GM12878 (cell line): ENCODE measurements around the gene NUB1. TPM values are rescaled to one million over a fixed set of nuclear protein-coding genes. Genes with fewer than 3 reads are reported as not detected.

Experiments used
- ATAC-seq: fragments of 200-7000 bp; cut with Tn5 transposase; 3 replicates; pipeline ENCODE4 v1.9.1; 2020; ENCODE audit warnings: mild to moderate bottlenecking, moderate library complexity
- BruUV-seq: library from RNA; stranded (reverse); fragments of 400-500 nt; replicated peaks from 2 replicates; lab custom pipeline; 2021; lab: Mats Ljungman, UMichigan
- CTCF ChIA-PET: fragments of 300-600 bp; sonication (Branson Sonifier 250); formaldehyde crosslinking; extraction: SDS; loops from one replicate; lab custom pipeline; 2021; ENCODE audit warnings: inconsistent platforms; lab: Yijun Ruan, JAX
- POLR2A ChIA-PET: fragments of 350-600 bp; formaldehyde crosslinking; extraction: SDS; loops from one replicate; lab custom pipeline; 2021; ENCODE audit warnings: inconsistent platforms; lab: Charles Lee
- RAD21 ChIA-PET: fragments of 300-600 bp; sonication (Branson Sonifier 250); formaldehyde crosslinking; loops from one replicate; lab custom pipeline; 2023; ENCODE audit warnings: antibody characterized with exemption; ENCODE audit not compliant: unreplicated experiment; lab: Charles Lee
- SMC1A ChIA-PET: fragments of 300-600 bp; sonication (Branson Sonifier 250); formaldehyde crosslinking; loops from one replicate; lab custom pipeline; 2023; ENCODE audit not compliant: unreplicated experiment, uncharacterized antibody; lab: Charles Lee
- DNase-seq: peaks from one replicate; pipeline ENCODE4 v3.0.0-alpha.2; 2011; ENCODE audit warnings: low read depth, low spot score
- FAIRE-seq: peaks from 3 replicates; lab custom pipeline; 2011; peaks lifted over from hg19 to GRCh38; lab: Jason Lieb, UNC
- H2AFZ ChIP-seq: 2 replicates; pipeline ENCODE4 v1.6.0; 2011; ENCODE audit warnings: low read depth, low read length, control low read depth; ENCODE audit not compliant: control insufficient read depth
- H3K27ac ChIP-seq: 2 replicates; pipeline ENCODE4 v1.5.1; 2011; ENCODE audit warnings: control low read depth; ENCODE audit not compliant: control insufficient read depth, insufficient read depth
- H3K27me3 ChIP-seq, 2 experiments: replicated peaks in 1 of 2; 2 replicates each; pipeline versions ENCODE4 v1.6.0 to v1.6.1; 2011; ENCODE audit warnings: low read length in 1 of 2; ENCODE audit not compliant: control insufficient read depth in 2 of 2, insufficient read depth in 2 of 2
- H3K36me3 ChIP-seq, 2 experiments: 2 replicates each; pipeline ENCODE4 v1.5.1; 2011; ENCODE audit warnings: low read length in 1 of 2; ENCODE audit not compliant: control insufficient read depth in 2 of 2, insufficient read depth in 2 of 2
- H3K4me1 ChIP-seq: 2 replicates; pipeline ENCODE4 v1.6.1; 2011; ENCODE audit warnings: mild to moderate bottlenecking, low read length, moderate library complexity, mixed read lengths; ENCODE audit not compliant: control insufficient read depth, insufficient read depth
- H3K4me2 ChIP-seq: 2 replicates; pipeline ENCODE4 v1.6.0; 2011; ENCODE audit warnings: control low read depth; ENCODE audit not compliant: control insufficient read depth, insufficient read depth
- H3K4me3 ChIP-seq: fragments of 200-600 bp; sonication (generic); 2 replicates; pipeline ENCODE4 v1.5.1; 2016
- H3K79me2 ChIP-seq: 2 replicates; pipeline ENCODE4 v1.6.0; 2011; ENCODE audit warnings: low read length; ENCODE audit not compliant: control insufficient read depth, insufficient read depth
- H3K9ac ChIP-seq: 2 replicates; pipeline ENCODE4 v1.8.0; 2011; ENCODE audit warnings: low read length, control low read depth, mixed read lengths; ENCODE audit not compliant: control insufficient read depth, insufficient read depth
- H3K9me3 ChIP-seq: replicated peaks from 3 replicates; pipeline ENCODE4 v1.5.1; 2011; ENCODE audit warnings: mild to moderate bottlenecking, low read length; ENCODE audit not compliant: control insufficient read depth, insufficient read depth
- H4K20me1 ChIP-seq: 2 replicates; pipeline ENCODE4 v1.6.0; 2011; ENCODE audit not compliant: control insufficient read depth, insufficient read depth
- ETV6 ChIP-seq, 2 experiments: fragments of 450-650 bp in 1 of 2; IDR thresholded peaks in 1 of 2; conservative IDR thresholded peaks in 1 of 2; 2 replicates each; pipeline ENCODE4 v1.6.1; 2014; ENCODE audit warnings: antibody characterized with exemption in 1 of 2, borderline replicate concordance in 1 of 2, low read depth in 1 of 2, mild to moderate bottlenecking in 1 of 2, moderate library complexity in 1 of 2
- KLF5 ChIP-seq: fragments of 450-650 bp; IDR thresholded peaks from 2 replicates; pipeline ENCODE4 v1.6.1; 2014; ENCODE audit warnings: mild to moderate bottlenecking; ENCODE audit not compliant: partially characterized antibody
- NKRF ChIP-seq: fragments of 450-650 bp; conservative IDR thresholded peaks from 2 replicates; pipeline ENCODE4 v1.6.1; 2017; ENCODE audit warnings: mild to moderate bottlenecking, moderate library complexity
- NR2C2 ChIP-seq: IDR thresholded peaks from 2 replicates; pipeline ENCODE4 v1.6.1; 2011; ENCODE audit warnings: borderline replicate concordance, low read depth; ENCODE audit not compliant: control insufficient read depth, insufficient read length
- POLR2A ChIP-seq: IDR thresholded peaks from 2 replicates; pipeline ENCODE4 v1.6.1; 2011; ENCODE audit warnings: low read depth, mild to moderate bottlenecking, low read length
- ZBTB4 ChIP-seq: fragments of 450-650 bp; formaldehyde crosslinking; IDR thresholded peaks from 2 replicates; pipeline ENCODE4 v1.4.0; 2022; ENCODE audit warnings: mild to moderate bottlenecking, moderate library complexity
- ZBTB40 ChIP-seq: fragments of 450-650 bp; IDR thresholded peaks from 2 replicates; pipeline ENCODE4 v1.6.1; 2016; ENCODE audit warnings: mild to moderate bottlenecking, moderate library complexity, borderline replicate concordance
- WGBS: methylation state at CpG from one replicate; pipeline ENCODE4 v1.1.6; 2016; ENCODE audit warnings: low lambda C conversion rate; ENCODE audit not compliant: insufficient replicate concordance, insufficient coverage; ENCODE audit errors: missing lambda C conversion rate; 5-methylcytosine and 5-hydroxymethylcytosine counted together
- in situ Hi-C: fragments of 300-500 bp; cut with MboI; formaldehyde crosslinking; loops from 9 replicates; pipeline ENCODE4 v1.14.3; 2018; ENCODE audit warnings: mixed read lengths
- intact Hi-C: fragments of 100-400 bp; cut with micrococcal nuclease; formaldehyde crosslinking; loops from one replicate; pipeline ENCODE4 v1.14.2; 2022; ENCODE audit not compliant: unreplicated experiment
- polyA plus RNA-seq, 11 experiments: library from polyadenylated mRNA; depleted of rRNA in 4 of 11; unstranded in 6 of 11; stranded (reverse) in 5 of 11; fragments of >200 nt; fragmentation: Nextera tagmentation in 4 of 11; fragmentation: Illumina TruSeq in 1 of 11; extraction: Ambion mirVana in 4 of 11; extraction: Trizol in 1 of 11; gene quantifications; 1 replicate in 1 of 11; 2 replicates in 10 of 11; pipeline versions ENCODE4 v1.2.1 to v1.2.3, GENCODE V29; 2011 to 2016; ENCODE audit warnings: inconsistent platforms in 2 of 11, missing spikeins in 2 of 11, low read depth in 1 of 11
- total RNA-seq, 4 experiments: library from RNA; depleted of rRNA in 3 of 4; stranded (reverse); fragments of >200 nt in 3 of 4; fragmentation: Illumina TruSeq in 1 of 4; extraction: Trizol in 1 of 4; gene quantifications; 2 replicates each; pipeline versions ENCODE4 v1.2.1 to v1.2.3, GENCODE V29; 2013 to 2021

The NUB1 gene
- total and polyA plus RNA-seq, 10 of the 15 experiments (the other 5 are each of a cell fraction or from before 2014, with no cell fraction given): 24.1 to 102 (median 49.0) TPM

- no peak for TF ChIP-seq ETV6 (conservative IDR thresholded peaks at IDR 0.05 in 1 of 2, IDR thresholded peaks at IDR 0.05 in 1 of 2; ENCODE audit: borderline replicate concordance in 1 of 2, low read depth in 1 of 2)
- no peak for TF ChIP-seq KLF5
- no peak for TF ChIP-seq ZBTB4
- no peak for TF ChIP-seq NR2C2
- TF ChIP-seq POLR2A: no peak
- TF ChIP-seq NKRF: no peak
- TF ChIP-seq ZBTB40: no peak
- TF ChIP-seq, all 136 proteins: peak for 0
- H3K9me3 ChIP-seq: no peaks in the 10 kb centered on the region
- H3K9ac ChIP-seq: no peak overlapping the region
- ChIA-PET RAD21 (no interaction called here), SMC1A (interaction anchor here (2.0 kb wide), 1 partner anchor 20 kb away, joined by 4 read pairs; no protein-coding TSS in a partner anchor), CTCF (interaction anchor here (0.8 kb wide), 1 partner anchor 260 kb away, joined by 3 read pairs; no protein-coding TSS in a partner anchor), POLR2A (no interaction called here)
- no peaks in the 10 kb centered on the region for H3K4me1 ChIP-seq
- peaks cover 16 to 18% of the 10 kb centered on the region in 2 experiments for H3K36me3 ChIP-seq
- no peak for ATAC-seq
- in situ Hi-C loops (no loop called here), intact Hi-C loops (no loop called here)
- BruUV-seq: no TSS peak
- H3K79me2 ChIP-seq: no peaks in the 10 kb centered on the region
- no peaks in the 10 kb centered on the region for H4K20me1 ChIP-seq
- WGBS: 99% methylated on average over 10 of the region's 10 CpGs
- H3K4me2 ChIP-seq: no peak overlapping the region
- H3K27me3 ChIP-seq: no peaks in the 10 kb centered on the region
- no peak overlapping the region for H3K27ac ChIP-seq
- no peak overlapping the region for H2AFZ ChIP-seq
- FAIRE-seq: no peak
- no peak for DNase-seq
- H3K4me3 ChIP-seq: no peak overlapping the region
These were observed 31.1 kb downstream of the NUB1 start for GRCh38 chr7:151372612-151373265.
